OCI-M1 (cell line): ENCODE results near the gene EML6.

Experiments
- DNase-seq: peaks from one replicate; lab custom pipeline; 2025; lab: John Stamatoyannopoulos, UW

EML6 gene

GRCh38 chr2:54879598-54880332 is 156.3 kb downstream of the EML6 start:
- no peak for DNase-seq

- DNase-seq, result peak; percentile 54
Measured at GRCh38 chr2:54880428-54880827, 157.0 kb downstream of the EML6 start.

- DNase-seq, result no peak
Measured at GRCh38 chr2:54881759-54882158, 158.3 kb downstream of the EML6 start.

GRCh38 chr2:54885891-54886290 is 162.4 kb downstream of the EML6 start:
- no peak for DNase-seq

- DNase-seq, result no peak
Measured at GRCh38 chr2:54887850-54888545, 164.5 kb downstream of the EML6 start.

- no peak for DNase-seq
Measured at GRCh38 chr2:54889053-54889452, 165.6 kb downstream of the EML6 start.

GRCh38 chr2:54891909-54892308 is 168.4 kb downstream of the EML6 start:
- DNase-seq, result no peak

- no peak for DNase-seq
Measured at GRCh38 chr2:54894467-54894866, 171.0 kb downstream of the EML6 start.

GRCh38 chr2:54895730-54896129 is 172.3 kb downstream of the EML6 start:
- no peak for DNase-seq

GRCh38 chr2:54897420-54898310 is 174.2 kb downstream of the EML6 start:
- DNase-seq, result no peak

GRCh38 chr2:54898456-54899226 is 175.2 kb downstream of the EML6 start:
- no peak for DNase-seq

GRCh38 chr2:54899576-54900200 is 176.2 kb downstream of the EML6 start:
- DNase-seq, result peak; percentile 67

GRCh38 chr2:54901224-54901986 is 177.9 kb downstream of the EML6 start:
- DNase-seq, result no peak

GRCh38 chr2:54902763-54903162 is 179.3 kb downstream of the EML6 start:
- no peak for DNase-seq

GRCh38 chr2:54903736-54904554 is 180.5 kb downstream of the EML6 start:
- peak; percentile 66 for DNase-seq

GRCh38 chr2:54904836-54905235 is 181.4 kb downstream of the EML6 start:
- DNase-seq, result peak; percentile 22

GRCh38 chr2:54906716-54907115 is 183.3 kb downstream of the EML6 start:
- no peak for DNase-seq

- DNase-seq, result no peak
Measured at GRCh38 chr2:54907663-54908062, 184.2 kb downstream of the EML6 start.

GRCh38 chr2:54908591-54908990 is 185.1 kb downstream of the EML6 start:
- DNase-seq, result no peak

- DNase-seq, result no peak
Measured at GRCh38 chr2:54909001-54909400, 185.5 kb downstream of the EML6 start.
